Left forelimb (tissue), 1 donor: Measurements from ENCODE around the gene ECI1.
"Not testable (repeated sequence)": the region's sequence is repeated elsewhere in the genome, so short reads cannot be mapped to it uniquely, and the experiment has no call there.

Experiments
- DNase-seq: peaks from one replicate; pipeline ENCODE4 v3.0.0-alpha.2; 2018; ENCODE audit warnings: low spot score

ECI1 gene

GRCh38 chr16:2252806-2253148 lies 1.4 kb upstream of the ECI1 start:
- DNase-seq, result no peak

- no peak for DNase-seq
These were observed 613 bp downstream of the ECI1 start for GRCh38 chr16:2250652-2251295.

- no peak for DNase-seq
These were observed 5.0 kb downstream of the ECI1 start for GRCh38 chr16:2246301-2246885.

- DNase-seq, result no peak
These were observed 6.2 kb downstream of the ECI1 start for GRCh38 chr16:2244926-2245795.

- DNase-seq, result no peak
These were observed 7.1 kb downstream of the ECI1 start for GRCh38 chr16:2244301-2244700.

GRCh38 chr16:2243781-2244180 lies 7.6 kb downstream of the ECI1 start:
- no peak for DNase-seq

GRCh38 chr16:2243031-2243528 lies 8.3 kb downstream of the ECI1 start:
- no peak for DNase-seq

- DNase-seq, result no peak
These were observed 8.8 kb downstream of the ECI1 start for GRCh38 chr16:2242598-2242997.

- DNase-seq, result not testable (repeated sequence)
These were observed 11.1 kb downstream of the ECI1 start for GRCh38 chr16:2240331-2240730.

- no peak for DNase-seq
These were observed 12.3 kb downstream of the ECI1 start for GRCh38 chr16:2238838-2239675.

GRCh38 chr16:2238150-2238837 lies 13.1 kb downstream of the ECI1 start:
- no peak for DNase-seq

- no peak for DNase-seq
These were observed 13.8 kb downstream of the ECI1 start for GRCh38 chr16:2237493-2238149.

GRCh38 chr16:2237102-2237482 lies 14.3 kb downstream of the ECI1 start:
- DNase-seq, result no peak

GRCh38 chr16:2236337-2237101 lies 14.9 kb downstream of the ECI1 start, which contains the start of gene DNASE1L2:
Gene DNASE1L2, plus strand, starts transcription at chr16:2236444. Its CDS starts 373 bp downstream, at chr16:2236817.
- DNase-seq, result no peak

- DNase-seq, result no peak
These were observed 15.6 kb downstream of the ECI1 start for GRCh38 chr16:2235695-2236336.

GRCh38 chr16:2235234-2235651 lies 16.1 kb downstream of the ECI1 start:
- DNase-seq, result no peak

GRCh38 chr16:2234813-2235170 lies 16.6 kb downstream of the ECI1 start:
- DNase-seq, result no peak

GRCh38 chr16:2233872-2234812 lies 17.2 kb downstream of the ECI1 start:
- no peak for DNase-seq
